ENCODE results near the gene SPINK5. TPM values are rescaled to one million over a fixed set of nuclear protein-coding genes. Genes with fewer than 3 reads are reported as not detected.

SPINK5 gene
- total RNA-seq, 2 experiments from 2014 or later = not detected

GRCh38 chr5:148162038-148162437 is 98.3 kb downstream of the SPINK5 start:
- Mint-ChIP-seq H3K27ac (no peak overlapping the region), H3K9me3 (no peaks in the 10 kb centered on the region), H3K4me3 (no peak overlapping the region), H3K27me3 (no peaks in the 10 kb centered on the region), H3K4me1 (ENCODE audit: low read depth) (no peaks in the 10 kb centered on the region), H3K36me3 (no peaks in the 10 kb centered on the region)
- no peak for DNase-seq
- ChIA-PET CTCF (no interaction called here), POLR2A (interaction anchor here (0.6 kb wide), 1 partner anchor 112 kb away, joined by 3 read pairs; no protein-coding TSS in a partner anchor)
- intact Hi-C loops (cut with micrococcal nuclease) = no loop called here

DNA sequence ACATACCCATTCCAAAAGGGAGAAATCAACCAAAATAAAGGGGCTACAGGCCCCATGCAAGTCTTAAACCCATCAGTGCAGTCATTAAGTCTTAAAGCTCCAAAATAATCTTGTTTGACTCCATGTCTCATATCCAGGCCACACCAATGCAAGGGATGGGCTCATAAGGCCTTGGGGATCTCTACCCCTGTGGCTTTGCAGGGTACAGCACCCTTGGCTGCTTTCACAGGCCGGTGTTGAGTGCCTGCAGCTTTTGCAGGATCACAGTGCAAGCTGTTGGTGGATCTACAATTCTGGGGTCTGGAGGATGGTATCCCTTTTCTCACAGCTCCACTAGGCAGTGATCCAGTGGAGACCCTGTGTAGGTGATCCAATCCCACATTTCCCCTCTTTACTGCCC is 99.6 kb downstream of the SPINK5 start:
- Mint-ChIP-seq H3K36me3 (no peaks in the 10 kb centered on the region), H3K4me1 (ENCODE audit: low read depth) (no peaks in the 10 kb centered on the region), H3K27ac (no peak overlapping the region), H3K27me3 (no peaks in the 10 kb centered on the region), H3K4me3 (no peak overlapping the region), H3K9me3 (no peaks in the 10 kb centered on the region)
- CTCF ChIA-PET = no interaction called here
- no peak for DNase-seq
- intact Hi-C loops (cut with micrococcal nuclease) = no loop called here
- POLR2A ChIA-PET = no interaction called here

DNA sequence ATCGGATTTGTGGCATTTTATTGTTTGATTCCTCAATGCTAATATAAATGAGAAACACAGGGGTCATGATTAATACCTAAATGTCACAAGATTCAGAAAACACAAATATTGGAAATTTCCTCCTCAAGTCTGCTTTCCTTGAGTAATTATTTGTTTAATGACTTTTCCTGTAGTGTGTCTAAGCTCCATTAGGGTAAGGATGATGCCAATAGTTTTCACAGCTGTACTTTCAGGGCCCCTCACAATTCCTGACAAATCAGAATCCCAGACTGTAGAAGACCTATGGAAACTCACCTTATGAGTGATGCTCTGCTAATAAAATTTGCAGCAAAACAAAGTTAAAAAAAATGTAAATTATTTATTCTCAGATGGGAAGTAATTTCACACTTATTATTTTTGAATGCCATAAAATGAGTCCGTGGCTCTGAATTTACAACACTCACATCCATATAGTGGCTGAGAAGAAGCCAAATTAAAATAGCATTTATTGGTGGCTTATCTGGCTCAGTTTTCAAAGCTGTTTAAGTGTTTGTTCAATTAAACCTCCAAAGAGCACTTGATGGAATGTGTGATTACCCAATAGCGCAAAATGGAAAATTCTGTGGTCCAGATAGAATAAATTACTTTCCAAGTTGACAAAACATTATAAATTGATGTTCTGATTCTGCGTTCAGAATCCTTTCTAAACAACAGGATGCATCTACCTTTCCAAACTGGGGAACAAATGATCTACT is 102.9 kb downstream of the SPINK5 start:
- Mint-ChIP-seq H3K4me3 (no peak overlapping the region), H3K9me3 (no peaks in the 10 kb centered on the region), H3K27me3 (no peaks in the 10 kb centered on the region), H3K36me3 (no peaks in the 10 kb centered on the region), H3K4me1 (ENCODE audit: low read depth) (no peaks in the 10 kb centered on the region), H3K27ac (no peak overlapping the region)
- intact Hi-C loops (cut with micrococcal nuclease) = no loop called here
- DNase-seq = no peak
- POLR2A ChIA-PET = no interaction called here
- CTCF ChIA-PET = no interaction called here

- Mint-ChIP-seq H3K4me3 (no peak within 1 kb of the TSS), H3K27ac (no peak within 1 kb of the TSS), H3K9me3 (no peaks in the 10 kb centered on the region), H3K27me3 (no peaks in the 10 kb centered on the region), H3K36me3 (no peaks in the 10 kb centered on the region), H3K4me1 (ENCODE audit: low read depth) (no peaks in the 10 kb centered on the region)
- ChIA-PET CTCF (no interaction called here), POLR2A (interaction anchor here (0.7 kb wide), 1 partner anchor 9 kb away, joined by 4 read pairs; no protein-coding TSS in a partner anchor)
- no peak for DNase-seq
- intact Hi-C loops (cut with micrococcal nuclease) = no loop called here
Measured at GRCh38 chr5:148168246-148168645, 104.5 kb downstream of the SPINK5 start, which contains the start of gene SPINK14. Gene SPINK14, plus strand, starts transcription at chr5:148168546. Its CDS starts 1,187 bp downstream, at chr5:148169733.

DNA sequence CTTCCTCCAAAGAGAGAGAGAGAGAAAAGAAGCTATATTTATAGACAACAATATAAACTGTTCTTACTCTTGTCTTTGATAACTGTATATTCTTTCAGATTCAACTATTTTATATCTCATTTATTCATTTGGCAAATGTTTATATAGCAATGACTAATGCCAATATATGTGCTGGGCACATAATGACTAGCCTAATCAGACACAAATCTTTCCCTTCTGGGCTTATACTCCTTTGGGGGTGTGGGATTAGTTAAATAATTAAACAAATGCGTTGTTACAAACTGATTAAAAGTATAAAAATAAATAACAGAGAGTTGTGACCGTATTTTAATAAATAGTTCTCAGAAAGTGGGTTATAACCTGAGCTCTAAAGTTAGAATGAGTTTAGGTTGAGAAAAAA is 108.6 kb downstream of the SPINK5 start:
- H3K36me3 Mint-ChIP-seq = no peaks in the 10 kb centered on the region
- CTCF ChIA-PET = no interaction called here
- no peak overlapping the region for H3K4me3 Mint-ChIP-seq
- peaks cover 3% of the 10 kb centered on the region for H3K27me3 Mint-ChIP-seq
- POLR2A ChIA-PET = no interaction called here
- no peaks in the 10 kb centered on the region for H3K4me1 Mint-ChIP-seq (ENCODE audit: low read depth)
- DNase-seq = no peak
- H3K27ac Mint-ChIP-seq = no peak overlapping the region
- H3K9me3 Mint-ChIP-seq = no peaks in the 10 kb centered on the region
- intact Hi-C loops (cut with micrococcal nuclease) = no loop called here

DNA sequence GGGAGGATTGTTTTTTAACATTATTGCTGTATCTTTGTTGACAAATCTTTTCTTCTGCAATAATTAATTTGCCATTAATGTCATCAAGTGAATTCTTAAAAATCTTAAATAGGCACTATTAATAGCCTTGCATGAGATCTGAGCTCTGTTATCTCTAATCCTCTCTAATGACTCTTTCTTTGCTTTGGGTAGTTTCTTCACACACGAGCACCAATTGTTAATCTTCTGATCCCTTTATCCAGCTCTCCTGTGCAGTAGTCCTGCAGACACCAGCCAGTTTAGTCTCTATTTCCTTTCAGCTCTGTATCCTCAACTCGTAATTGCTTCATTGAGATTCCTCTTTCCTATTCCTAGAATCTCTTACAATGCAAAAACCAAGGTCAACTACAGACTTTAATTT is 112.7 kb downstream of the SPINK5 start:
- Mint-ChIP-seq H3K27ac (no peak overlapping the region), H3K27me3 (peaks cover 7% of the 10 kb centered on the region), H3K9me3 (no peaks in the 10 kb centered on the region), H3K36me3 (no peaks in the 10 kb centered on the region), H3K4me3 (no peak overlapping the region), H3K4me1 (ENCODE audit: low read depth) (no peaks in the 10 kb centered on the region)
- ChIA-PET POLR2A (no interaction called here), CTCF (interaction anchor here (0.6 to 3.4 kb wide), 2 partner anchors 218 to 555 kb away, joined by 3 to 14 read pairs; no protein-coding TSS in a partner anchor)
- intact Hi-C loops (cut with micrococcal nuclease) = no loop called here
- no peak for DNase-seq

DNA sequence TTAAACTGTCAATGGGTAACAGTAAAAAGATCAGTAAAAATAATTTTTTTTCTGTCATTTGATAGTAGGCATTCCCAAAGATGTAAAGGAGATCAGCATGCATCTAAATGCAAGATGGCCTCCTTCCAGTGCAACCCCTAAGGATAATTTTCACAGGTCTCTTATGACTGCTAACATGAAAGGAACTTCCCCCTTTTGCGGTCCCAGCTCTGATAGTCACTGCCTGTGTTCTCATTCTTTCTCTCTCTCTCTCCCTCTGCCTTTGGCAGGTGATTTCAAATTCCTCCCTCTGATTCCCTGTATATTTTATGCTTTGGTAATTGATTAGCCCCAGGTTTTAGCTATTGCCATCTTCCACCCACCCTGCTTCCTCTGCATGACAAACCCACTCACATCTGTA is 113.4 kb downstream of the SPINK5 start:
- H3K4me1 Mint-ChIP-seq (ENCODE audit: low read depth) = no peaks in the 10 kb centered on the region
- H3K27ac Mint-ChIP-seq = no peak overlapping the region
- intact Hi-C loops (cut with micrococcal nuclease) = no loop called here
- H3K36me3 Mint-ChIP-seq = no peaks in the 10 kb centered on the region
- H3K27me3 Mint-ChIP-seq = peaks cover 7% of the 10 kb centered on the region
- no peak for DNase-seq
- ChIA-PET CTCF (interaction anchor here (3.4 kb wide), 1 partner anchor 554 kb away, joined by 14 read pairs; no protein-coding TSS in a partner anchor), POLR2A (no interaction called here)
- H3K4me3 Mint-ChIP-seq = no peak overlapping the region
- no peaks in the 10 kb centered on the region for H3K9me3 Mint-ChIP-seq

DNA sequence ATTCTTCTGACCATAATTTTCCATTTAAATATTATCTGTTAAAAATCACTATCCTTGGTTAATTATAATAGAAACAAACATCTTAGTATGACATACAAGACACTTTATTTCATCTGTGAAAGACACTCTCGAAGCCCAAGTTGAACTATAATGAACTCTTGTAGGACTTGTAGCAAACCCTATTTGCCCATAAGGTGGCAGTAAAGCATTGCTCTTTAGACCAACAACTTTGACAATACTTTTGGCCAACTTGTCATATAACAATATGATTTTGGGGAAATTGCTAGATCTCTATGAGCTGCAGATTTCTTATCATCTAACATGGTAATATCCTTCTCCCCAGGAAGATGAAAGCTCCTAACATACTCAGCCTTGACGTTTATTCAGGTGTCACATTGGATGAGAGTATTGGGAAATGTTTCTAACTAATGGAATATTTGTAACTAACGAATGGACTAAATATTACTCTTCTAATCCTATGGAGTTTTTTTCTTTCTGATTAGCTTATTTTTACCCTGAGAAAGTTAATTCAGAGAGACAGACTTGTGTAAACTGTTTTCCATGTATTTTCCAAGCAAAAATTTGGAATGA is 115.5 kb downstream of the SPINK5 start:
- no peaks in the 10 kb centered on the region for H3K9me3 Mint-ChIP-seq
- H3K27me3 Mint-ChIP-seq = peaks cover 7% of the 10 kb centered on the region
- no peaks in the 10 kb centered on the region for H3K36me3 Mint-ChIP-seq
- intact Hi-C loops (cut with micrococcal nuclease) = loop anchor here (1.0 to 2.0 kb wide), 5 partner anchors 195 to 552 kb away; partner anchors contain the start of gene FBXO38
- no peak for DNase-seq
- H3K4me3 Mint-ChIP-seq = no peak overlapping the region
- H3K4me1 Mint-ChIP-seq (ENCODE audit: low read depth) = no peaks in the 10 kb centered on the region
- no peak overlapping the region for H3K27ac Mint-ChIP-seq
- ChIA-PET POLR2A (no interaction called here), CTCF (interaction anchor here (0.6 to 2.9 kb wide), 14 partner anchors 19 to 552 kb away, joined by 3 to 48 read pairs (median 3); no protein-coding TSS in a partner anchor)

- Mint-ChIP-seq H3K9me3 (no peaks in the 10 kb centered on the region), H3K36me3 (no peaks in the 10 kb centered on the region), H3K27me3 (peaks cover 8% of the 10 kb centered on the region), H3K4me1 (ENCODE audit: low read depth) (peaks cover 9% of the 10 kb centered on the region), H3K4me3 (no peak overlapping the region), H3K27ac (no peak overlapping the region)
- ChIA-PET CTCF (interaction anchor here (0.6 to 1.8 kb wide), 7 partner anchors 11 to 544 kb away, joined by 3 to 14 read pairs (median 3); no protein-coding TSS in a partner anchor), POLR2A (no interaction called here)
- intact Hi-C loops (cut with micrococcal nuclease) = loop anchor here (1.0 to 10.0 kb wide), 6 partner anchors 197 to 1742 kb away; partner anchors contain the start of genes FBXO38 and TCERG1
- DNase-seq = no peak
Measured at GRCh38 chr5:148186248-148187003, 122.6 kb downstream of the SPINK5 start.

Other genes starting within 250 kb of the SPINK5 start
- gene SPINK1, start 232.3 kb upstream of the SPINK5 start, total RNA-seq = not detected
- not detected for gene SCGB3A2, start 185.3 kb upstream of the SPINK5 start, total RNA-seq
- not detected for gene C5orf46, start 157.4 kb upstream of the SPINK5 start, total RNA-seq
- gene SPINK14, start 104.6 kb downstream of the SPINK5 start, total RNA-seq = not detected
- not detected for gene SPINK6, start 139.1 kb downstream of the SPINK5 start, total RNA-seq
- not detected for gene MARCOL, start 174.5 kb downstream of the SPINK5 start, total RNA-seq
- not detected for gene SPINK13, start 204.8 kb downstream of the SPINK5 start, total RNA-seq
- not detected for gene SPINK7, start 248.4 kb downstream of the SPINK5 start, total RNA-seq